NT2/D1 (cell line): Measurements from ENCODE around the gene ARRB2.

ENCODE experiments used
- DNase-seq: peaks from one replicate; pipeline ENCODE4 v3.0.0-alpha.2; 2011; ENCODE audit warnings: low read depth, low spot score
- H3K27me3 ChIP-seq: 2 replicates; pipeline ENCODE4 v1.6.0; 2011; ENCODE audit warnings: mild to moderate bottlenecking; ENCODE audit not compliant: insufficient read length, insufficient read depth
- H3K36me3 ChIP-seq: 2 replicates; pipeline ENCODE4 v1.6.1; 2011; ENCODE audit warnings: mild to moderate bottlenecking, low read length, mixed read lengths; ENCODE audit not compliant: insufficient read depth, insufficient read length
- H3K4me1 ChIP-seq: 2 replicates; pipeline ENCODE4 v1.5.1; 2011; ENCODE audit not compliant: insufficient read depth, insufficient read length
- H3K4me3 ChIP-seq: 2 replicates; pipeline ENCODE4 v1.5.1; 2011; ENCODE audit warnings: low read depth; ENCODE audit not compliant: insufficient read length
- H3K9ac ChIP-seq: 2 replicates; pipeline ENCODE4 v1.6.0; 2011; ENCODE audit warnings: low read depth; ENCODE audit not compliant: insufficient read length
- H3K9me3 ChIP-seq: 2 replicates; pipeline ENCODE4 v1.5.1; 2011; ENCODE audit warnings: mild to moderate bottlenecking, low read length; ENCODE audit not compliant: insufficient read depth
- SUZ12 ChIP-seq: IDR thresholded peaks from 2 replicates; pipeline ENCODE4 v1.6.1; 2011; ENCODE audit not compliant: insufficient read length, insufficient read depth; ENCODE audit errors: extremely low read depth
- YY1 ChIP-seq: IDR thresholded peaks from 2 replicates; pipeline ENCODE4 v1.6.1; 2011; ENCODE audit not compliant: insufficient read length, insufficient read depth
- ZNF274 ChIP-seq: IDR thresholded peaks from 2 replicates; pipeline ENCODE4 v1.6.1; 2011; ENCODE audit warnings: mild to moderate bottlenecking, low read depth, low read length

The ARRB2 gene

DNA sequence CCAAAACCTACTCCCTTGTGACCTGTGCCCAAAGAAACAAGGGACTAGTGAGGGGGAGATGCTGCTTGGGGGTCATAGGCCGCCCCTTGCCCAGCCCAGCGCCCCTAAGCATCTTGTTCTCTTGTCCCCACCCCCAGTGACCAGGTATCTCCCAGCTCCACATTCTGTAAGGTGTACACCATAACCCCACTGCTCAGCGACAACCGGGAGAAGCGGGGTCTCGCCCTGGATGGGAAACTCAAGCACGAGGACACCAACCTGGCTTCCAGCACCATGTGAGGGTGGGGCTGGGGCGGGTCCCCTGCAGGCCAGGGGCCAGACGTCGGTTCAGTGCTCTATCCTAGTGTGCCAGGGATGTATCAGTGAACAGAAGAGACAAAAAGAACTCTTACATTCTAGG is 8.7 kb downstream of the ARRB2 start:
- Histone ChIP-seq H3K9ac (no peak overlapping the region), H3K4me1 (peaks cover 17% of the 10 kb centered on the region), H3K36me3 (peaks cover 18% of the 10 kb centered on the region), H3K9me3 (no peaks in the 10 kb centered on the region), H3K27me3 (no peaks in the 10 kb centered on the region), H3K4me3 (no peak overlapping the region)
- no peak for DNase-seq
- TF ChIP-seq YY1 (no peak), SUZ12 (no peak), ZNF274 (no peak)

DNA sequence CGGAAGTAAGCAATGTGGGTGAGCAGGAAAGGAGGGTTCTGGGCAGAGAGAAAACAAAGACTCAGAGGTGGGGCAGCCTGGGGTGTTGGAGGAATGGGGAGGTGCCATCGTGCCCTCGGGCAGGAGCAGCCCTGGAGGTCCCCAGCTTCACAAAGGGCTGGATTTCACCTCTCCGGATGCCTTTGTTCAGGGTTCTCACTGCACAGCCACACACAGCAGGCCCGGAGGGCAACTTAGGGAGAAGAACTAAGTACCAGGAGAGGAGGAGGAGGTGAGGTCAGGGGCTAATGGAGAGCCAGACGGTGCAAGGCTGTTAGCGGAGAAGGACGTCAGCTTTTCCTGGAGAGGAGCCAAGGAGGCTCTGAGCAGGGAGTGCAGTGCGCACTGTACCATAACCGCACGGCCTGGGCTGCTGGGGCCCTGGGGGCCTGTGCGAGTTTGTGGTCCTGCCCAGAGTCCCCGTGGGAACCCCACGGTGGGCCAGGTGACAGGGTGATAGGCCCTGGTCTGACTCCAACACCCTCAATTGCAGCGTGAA is 9.3 kb downstream of the ARRB2 start:
- Histone ChIP-seq H3K36me3 (peaks cover 18% of the 10 kb centered on the region), H3K4me3 (no peak overlapping the region), H3K9ac (peak overlapping the region; percentile 2), H3K9me3 (no peaks in the 10 kb centered on the region), H3K27me3 (no peaks in the 10 kb centered on the region), H3K4me1 (peaks cover 17% of the 10 kb centered on the region)
- no peak for TF ChIP-seq SUZ12
- no peak for TF ChIP-seq YY1
- no peak for TF ChIP-seq ZNF274
- no peak for DNase-seq

DNA sequence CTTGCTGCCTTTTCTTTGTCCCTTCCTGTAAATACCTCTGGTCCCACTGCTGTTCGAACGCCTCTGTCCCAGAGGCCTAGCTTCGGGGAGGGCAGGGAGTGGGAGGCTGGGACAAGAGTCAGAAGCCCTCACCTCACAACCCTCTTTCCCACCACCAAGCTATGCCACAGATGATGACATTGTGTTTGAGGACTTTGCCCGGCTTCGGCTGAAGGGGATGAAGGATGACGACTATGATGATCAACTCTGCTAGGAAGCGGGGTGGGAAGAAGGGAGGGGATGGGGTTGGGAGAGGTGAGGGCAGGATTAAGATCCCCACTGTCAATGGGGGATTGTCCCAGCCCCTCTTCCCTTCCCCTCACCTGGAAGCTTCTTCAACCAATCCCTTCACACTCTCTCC is 10.4 kb downstream of the ARRB2 start:
- Histone ChIP-seq H3K4me3 (no peak overlapping the region), H3K27me3 (no peaks in the 10 kb centered on the region), H3K36me3 (peaks cover 18% of the 10 kb centered on the region), H3K9me3 (no peaks in the 10 kb centered on the region), H3K4me1 (peaks cover 13% of the 10 kb centered on the region), H3K9ac (no peak overlapping the region)
- DNase-seq: no peak
- TF ChIP-seq SUZ12 (no peak), ZNF274 (no peak), YY1 (no peak)

DNA sequence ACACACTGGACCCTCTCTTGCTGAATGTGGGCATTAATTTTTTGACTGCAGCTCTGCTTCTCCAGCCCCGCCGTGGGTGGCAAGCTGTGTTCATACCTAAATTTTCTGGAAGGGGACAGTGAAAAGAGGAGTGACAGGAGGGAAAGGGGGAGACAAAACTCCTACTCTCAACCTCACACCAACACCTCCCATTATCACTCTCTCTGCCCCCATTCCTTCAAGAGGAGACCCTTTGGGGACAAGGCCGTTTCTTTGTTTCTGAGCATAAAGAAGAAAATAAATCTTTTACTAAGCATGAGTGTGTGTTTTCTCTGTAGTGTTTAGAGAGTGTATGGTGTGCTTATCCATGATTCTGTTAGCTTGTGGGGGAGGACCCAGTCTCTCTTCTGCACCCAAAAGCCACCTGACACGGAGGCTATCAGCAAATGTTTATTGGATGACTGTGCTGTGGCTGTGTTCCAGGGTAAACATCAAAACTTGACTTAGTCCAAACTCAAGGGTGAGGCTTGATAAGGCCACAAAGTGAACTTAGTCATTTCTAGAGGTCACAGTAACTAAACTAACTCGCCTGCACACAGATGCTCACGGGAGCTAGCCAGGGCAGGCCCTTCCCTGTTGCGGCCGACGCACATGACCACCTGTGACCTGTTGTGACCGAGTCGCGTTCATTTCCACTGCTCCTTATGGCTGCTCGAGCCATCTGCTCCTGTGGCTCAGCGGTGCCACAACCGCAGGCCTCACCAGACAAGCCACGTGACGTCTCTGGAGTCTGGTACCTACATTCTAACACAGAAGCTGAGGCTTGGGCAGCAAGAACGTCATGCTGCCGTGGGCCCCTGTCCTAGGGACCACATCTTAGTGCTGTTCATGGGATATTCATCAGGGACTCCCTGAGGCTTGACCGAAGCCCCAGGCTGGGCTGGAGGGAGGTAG is 11.0 kb downstream of the ARRB2 start:
- no peak for TF ChIP-seq ZNF274
- TF ChIP-seq SUZ12: no peak
- no peak for TF ChIP-seq YY1
- H3K9ac ChIP-seq: no peak overlapping the region
- no peak for DNase-seq

DNA sequence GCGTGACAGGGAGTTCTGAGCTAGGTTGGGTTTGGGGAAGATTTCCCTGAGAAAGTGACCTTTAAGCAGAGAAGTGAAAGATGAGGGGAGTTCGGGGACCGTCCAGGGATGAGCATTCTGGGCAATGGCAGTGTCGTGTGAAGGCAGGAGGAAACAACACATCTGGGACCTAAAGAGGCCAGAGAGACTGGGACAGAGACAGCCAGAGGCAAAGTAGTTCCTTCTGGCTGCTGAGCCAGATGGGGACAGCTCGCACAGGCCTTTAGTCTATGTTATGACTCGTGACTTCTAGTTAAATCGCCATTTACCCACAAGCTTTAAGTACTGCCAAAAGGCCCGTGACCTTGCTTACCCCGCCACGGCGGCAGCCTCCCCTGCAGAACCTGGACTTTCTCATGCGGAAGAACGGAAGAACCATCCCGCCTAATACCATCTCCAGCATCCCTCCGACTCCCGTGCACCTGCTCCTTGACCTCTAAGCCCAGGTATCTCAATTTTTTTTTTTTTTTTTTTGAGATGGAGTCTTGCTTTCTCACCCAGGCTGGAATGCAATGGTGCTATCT is 12.3 kb downstream of the ARRB2 start:
- no peaks in the 10 kb centered on the region for H3K9me3 ChIP-seq
- no peak for TF ChIP-seq YY1
- no peak for TF ChIP-seq ZNF274
- no peak for TF ChIP-seq SUZ12
- no peak for DNase-seq
- peaks cover 13% of the 10 kb centered on the region for H3K4me1 ChIP-seq
- no peaks in the 10 kb centered on the region for H3K27me3 ChIP-seq
- H3K4me3 ChIP-seq: no peak overlapping the region
- no peak overlapping the region for H3K9ac ChIP-seq
- H3K36me3 ChIP-seq: peaks cover 13% of the 10 kb centered on the region

More for the DNA sequence above, 11.0 kb downstream of the ARRB2 start:
- H3K4me3 ChIP-seq: no peak overlapping the region
- H3K27me3 ChIP-seq: no peaks in the 10 kb centered on the region
- H3K9me3 ChIP-seq: no peaks in the 10 kb centered on the region
- H3K4me1 ChIP-seq: peaks cover 13% of the 10 kb centered on the region
- peaks cover 18% of the 10 kb centered on the region for H3K36me3 ChIP-seq

DNA sequence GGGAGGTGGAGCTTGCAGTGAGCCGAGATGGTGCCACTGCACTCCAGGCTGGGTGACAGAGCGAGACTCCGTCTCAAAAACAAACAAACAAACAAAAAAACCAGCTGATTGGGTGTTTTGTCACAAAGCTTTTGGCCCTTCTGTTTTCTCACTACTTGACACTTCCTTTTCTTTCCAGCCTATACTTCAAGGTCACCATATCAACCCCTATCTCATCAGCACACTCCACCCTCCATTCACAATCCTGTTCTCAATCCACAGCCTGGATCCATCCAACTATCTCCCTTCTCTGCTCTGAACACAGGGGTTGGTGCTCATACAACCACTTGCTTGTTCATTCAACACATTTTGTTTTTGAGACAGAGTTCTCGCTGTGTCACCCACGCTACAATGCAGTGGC is 14.2 kb downstream of the ARRB2 start:
- Histone ChIP-seq H3K36me3 (peaks cover 9% of the 10 kb centered on the region), H3K27me3 (no peaks in the 10 kb centered on the region), H3K9ac (no peak overlapping the region), H3K4me3 (no peak overlapping the region), H3K4me1 (peaks cover 9% of the 10 kb centered on the region), H3K9me3 (no peaks in the 10 kb centered on the region)
- no peak for DNase-seq
- TF ChIP-seq SUZ12 (no peak), YY1 (no peak), ZNF274 (no peak)

DNA sequence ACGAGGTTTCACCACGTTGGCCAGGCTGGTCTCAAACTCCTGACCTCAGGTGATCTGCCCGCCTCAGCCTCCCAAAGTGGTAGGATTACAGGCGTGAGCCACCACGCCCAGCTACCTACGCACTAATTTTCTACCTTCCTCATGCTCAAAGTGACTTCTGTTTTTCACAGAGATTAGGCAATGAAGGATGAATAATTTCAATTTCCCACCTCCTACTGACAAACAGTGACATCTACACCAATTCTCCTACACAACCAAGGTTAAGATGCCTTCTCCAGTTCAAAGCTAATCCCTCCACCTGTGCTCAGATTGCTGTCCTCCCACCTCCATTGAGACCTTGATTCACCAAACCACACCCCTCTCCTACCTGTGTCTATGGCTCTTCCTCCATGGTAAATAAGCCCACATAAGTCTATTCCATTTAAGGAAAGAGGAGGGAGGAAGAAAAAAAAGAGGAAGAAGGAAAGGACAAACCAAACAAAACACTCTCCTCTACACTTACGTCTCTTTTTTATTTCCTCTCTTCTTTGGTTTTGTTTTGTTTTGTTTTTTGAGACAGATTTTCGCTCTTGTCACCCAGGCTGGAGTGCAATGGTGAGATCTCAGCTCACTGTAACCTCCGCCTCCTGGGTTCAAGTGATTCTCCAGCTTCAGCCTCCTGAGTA is 15.3 kb downstream of the ARRB2 start:
- H3K36me3 ChIP-seq: peaks cover 8% of the 10 kb centered on the region
- no peak for DNase-seq
- no peaks in the 10 kb centered on the region for H3K9me3 ChIP-seq
- H3K4me3 ChIP-seq: no peak overlapping the region
- H3K4me1 ChIP-seq: peaks cover 3% of the 10 kb centered on the region
- no peaks in the 10 kb centered on the region for H3K27me3 ChIP-seq
- TF ChIP-seq YY1: no peak
- TF ChIP-seq SUZ12: no peak
- no peak for TF ChIP-seq ZNF274
- H3K9ac ChIP-seq: no peak overlapping the region
